ENCODE data around the gene CDK5RAP1.
A peak's percentile ranks its signal among the peaks of the same experiment; 100 is the strongest.

Gene CDK5RAP1

DNA sequence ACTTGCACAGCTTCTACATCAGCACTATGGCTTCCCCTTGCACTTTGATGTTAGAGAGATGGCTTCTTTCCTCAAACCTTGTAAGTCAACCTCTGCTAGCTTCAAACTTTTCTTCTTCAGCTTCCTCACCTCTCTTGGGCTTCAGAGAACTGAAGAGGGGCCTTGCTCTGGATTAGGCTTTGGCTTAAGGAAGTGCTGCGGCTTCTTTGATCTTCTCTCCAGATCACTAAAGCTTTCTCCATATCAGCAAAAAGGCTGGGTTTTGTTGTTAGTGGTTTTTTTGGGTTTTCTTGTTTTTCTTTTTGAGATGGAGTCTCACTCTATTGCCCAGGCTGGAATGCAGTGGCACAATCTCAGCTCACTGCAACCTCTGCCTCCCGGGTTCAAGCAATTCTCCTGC lies 24.0 kb downstream of the CDK5RAP1 start:
- no peak for DNase-seq

DNA sequence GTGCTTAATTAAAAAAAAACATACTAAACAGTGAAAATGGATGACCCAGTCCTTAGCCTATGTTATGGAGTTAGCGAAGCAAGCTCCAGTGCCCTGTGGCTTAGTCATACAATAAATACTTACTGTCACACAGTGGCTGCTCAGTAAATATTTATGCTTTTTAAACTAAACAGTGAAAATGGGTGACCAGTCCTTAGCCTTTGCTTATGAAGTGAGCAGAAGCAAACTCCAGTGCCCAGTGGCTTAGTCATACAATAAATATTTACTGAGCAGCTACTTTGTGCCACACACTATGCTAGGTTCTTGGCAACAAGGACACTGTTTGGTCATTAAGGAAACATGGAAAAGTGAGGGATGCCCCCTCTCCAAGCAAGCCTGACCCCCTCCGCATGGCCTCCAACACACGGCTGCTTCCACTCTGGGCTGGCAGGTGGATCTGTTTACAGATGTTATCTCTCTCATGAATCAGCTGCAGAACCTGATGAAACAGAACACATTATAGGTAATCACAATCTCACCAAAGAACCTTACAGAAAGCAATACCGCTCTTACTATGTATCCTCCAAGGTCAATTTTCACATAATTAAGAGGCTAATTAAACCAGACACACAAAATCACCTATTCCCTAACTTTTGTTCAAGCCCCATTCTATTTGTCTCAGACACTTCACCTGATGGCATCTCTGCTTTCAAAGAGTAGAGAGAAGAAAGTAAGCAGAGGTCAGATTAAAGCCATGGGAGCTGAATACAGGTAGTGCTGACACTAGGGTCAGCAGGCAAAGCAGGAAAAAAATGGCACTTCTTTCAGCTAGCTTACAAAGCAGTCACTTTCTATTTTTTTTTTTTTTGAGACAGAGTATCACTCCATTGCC lies 27.3 kb downstream of the CDK5RAP1 start:
- DNase-seq: peak; percentile 97

DNA sequence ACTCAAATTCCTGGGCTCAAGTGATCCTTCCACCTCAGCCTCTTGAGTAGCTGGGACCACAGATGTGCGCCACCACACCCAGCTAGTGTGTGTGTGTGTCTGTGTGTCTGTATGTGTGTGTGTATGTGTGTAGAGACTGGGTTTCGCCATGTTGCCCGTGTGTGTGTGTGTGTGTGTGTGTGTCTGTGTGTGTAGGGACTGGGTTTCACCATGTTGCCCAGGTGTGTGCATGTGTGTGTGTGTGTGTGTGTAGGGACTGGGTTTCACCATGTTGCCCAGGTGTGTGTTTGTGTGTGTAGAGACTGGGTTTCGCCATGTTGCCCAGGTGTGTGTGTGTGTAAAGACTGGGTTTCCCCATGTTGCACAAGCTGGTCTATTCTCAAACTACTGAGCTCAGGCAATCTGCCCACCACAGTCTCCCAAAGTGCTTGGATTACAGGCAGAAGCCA lies 28.3 kb downstream of the CDK5RAP1 start:
- DNase-seq: no peak

DNA sequence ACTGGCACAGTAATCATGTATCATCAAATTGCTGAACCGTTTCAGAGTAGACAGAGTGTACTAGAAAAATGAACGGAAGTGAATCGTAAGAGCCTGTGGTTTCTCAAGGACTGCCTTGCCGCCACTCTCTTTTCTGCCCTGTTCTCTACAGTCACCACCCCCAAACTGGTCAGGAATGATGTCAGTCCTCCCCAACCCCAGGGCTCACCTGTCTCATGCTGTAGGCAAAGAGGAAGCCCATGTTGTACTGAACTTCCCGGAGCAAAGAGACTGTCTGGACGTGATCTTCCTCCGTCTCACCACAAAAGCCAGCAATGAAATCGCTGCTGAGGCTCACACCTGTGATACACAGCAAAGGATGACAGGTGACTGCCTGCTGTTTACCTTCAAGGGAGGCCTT lies 31.0 kb downstream of the CDK5RAP1 start:
- DNase-seq: no peak

DNA sequence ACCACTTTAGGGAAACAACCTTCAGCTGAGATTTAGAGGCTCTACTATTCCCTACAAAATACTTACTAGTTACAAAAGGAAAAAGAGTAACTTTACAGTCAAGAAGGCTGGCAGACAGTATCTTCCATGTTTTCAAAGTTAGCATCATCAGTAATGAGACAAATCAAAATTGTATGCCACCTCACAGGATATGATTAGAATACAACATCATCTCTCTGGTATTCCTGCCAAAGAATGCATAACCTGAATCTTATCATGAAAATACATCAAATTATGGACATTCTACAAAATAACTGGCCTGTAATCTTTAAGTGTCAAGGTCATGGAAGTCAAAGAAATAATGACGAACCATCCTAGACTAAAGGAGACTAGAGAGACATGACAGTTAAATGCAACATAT lies 38.4 kb downstream of the CDK5RAP1 start:
- no peak for DNase-seq

DNA sequence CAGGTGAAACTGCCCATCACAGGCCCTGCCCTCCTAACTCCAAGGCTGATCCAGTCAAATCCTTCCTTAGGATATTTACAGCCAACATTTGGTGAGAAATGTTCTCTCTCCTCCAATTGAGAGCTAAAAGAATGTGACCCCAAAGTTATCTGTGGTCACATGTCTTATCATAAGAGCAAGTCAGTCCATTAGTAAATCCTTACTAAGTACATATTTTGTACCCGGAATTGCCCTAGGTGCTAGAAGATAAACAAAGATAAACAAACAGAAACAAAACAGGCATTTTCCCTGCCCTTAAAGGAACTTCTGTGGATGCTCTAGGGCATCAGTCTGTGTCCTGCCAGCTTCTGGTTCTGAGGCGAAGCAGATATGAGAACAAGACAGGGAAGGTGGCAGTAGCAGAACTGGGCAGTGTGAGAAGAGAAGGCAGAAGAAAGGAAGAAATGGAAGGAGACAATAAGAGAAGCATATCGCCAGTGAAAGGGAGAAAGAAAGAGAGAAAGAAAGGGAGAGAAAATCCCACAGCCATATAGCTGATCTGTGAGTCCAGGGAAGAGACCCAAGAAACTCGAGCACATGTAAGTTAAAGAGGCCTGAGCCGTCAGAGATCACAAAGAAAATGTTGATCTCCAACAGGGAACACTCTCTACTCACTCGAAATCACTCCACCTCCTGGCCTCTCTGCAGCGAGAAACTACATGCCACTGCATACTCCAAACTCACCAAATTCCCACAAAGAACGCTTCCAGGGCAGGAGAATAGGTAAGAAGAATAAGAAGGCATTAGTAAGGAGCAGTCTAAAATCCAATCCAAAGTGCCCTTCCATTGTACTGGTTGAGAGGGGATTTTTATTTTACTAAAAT lies 41.7 kb downstream of the CDK5RAP1 start:
- no peak for DNase-seq

DNA sequence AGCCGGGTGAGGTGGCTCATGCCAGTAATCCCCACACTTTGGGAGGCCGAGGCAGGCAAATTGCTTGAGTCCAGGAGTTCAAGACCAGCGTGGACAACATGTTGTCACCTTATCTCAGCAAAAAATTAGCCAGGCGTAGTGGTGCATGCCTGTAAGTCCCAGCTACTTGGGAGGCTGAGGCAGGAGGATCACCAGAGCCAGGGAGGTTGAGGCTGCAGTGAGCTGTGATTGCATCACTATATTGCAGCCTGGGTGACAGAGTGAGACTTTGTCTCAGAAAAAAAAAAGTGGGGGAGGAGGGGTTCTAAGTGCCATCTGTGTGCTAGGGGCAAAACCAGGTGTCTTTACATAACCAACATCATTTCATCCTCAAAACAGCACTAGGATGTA lies 48.3 kb downstream of the CDK5RAP1 start:
- DNase-seq: no peak

DNA sequence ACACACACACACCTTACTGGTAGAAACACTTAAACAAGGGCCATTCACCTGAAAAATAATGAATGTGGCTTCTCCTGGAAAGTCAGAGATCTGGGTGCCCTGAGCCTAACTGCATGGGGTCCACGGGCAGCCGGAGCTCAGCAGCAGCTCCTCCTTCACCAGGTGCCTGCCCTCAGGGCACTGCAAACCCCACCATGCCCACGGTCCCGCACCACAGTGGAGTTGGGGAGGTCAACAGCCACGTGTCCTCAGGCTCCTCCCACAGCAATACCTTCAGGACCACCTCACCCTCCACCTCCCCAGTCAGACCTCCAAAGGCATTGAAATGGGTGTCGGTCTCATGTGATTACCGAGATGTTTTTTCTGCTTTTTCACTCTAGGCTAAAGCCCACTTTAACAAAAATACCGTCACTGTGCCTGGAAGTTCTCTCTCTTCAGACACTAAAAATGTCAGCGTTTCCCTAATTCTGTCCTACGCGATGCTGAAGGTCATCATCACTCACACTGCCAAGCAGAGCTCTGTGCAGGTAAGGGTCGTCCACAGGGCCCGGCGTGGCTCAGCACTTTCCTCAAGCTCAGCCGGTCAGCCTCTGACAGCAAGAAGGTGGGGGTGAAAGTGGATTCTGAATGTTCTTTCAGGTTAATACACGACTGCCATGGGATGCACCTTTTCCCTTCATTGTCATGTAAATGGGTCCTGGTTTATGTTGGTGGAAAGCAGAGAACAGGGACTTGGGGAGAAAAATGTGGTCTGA lies 48.9 kb downstream of the CDK5RAP1 start:
- no peak for DNase-seq

DNA sequence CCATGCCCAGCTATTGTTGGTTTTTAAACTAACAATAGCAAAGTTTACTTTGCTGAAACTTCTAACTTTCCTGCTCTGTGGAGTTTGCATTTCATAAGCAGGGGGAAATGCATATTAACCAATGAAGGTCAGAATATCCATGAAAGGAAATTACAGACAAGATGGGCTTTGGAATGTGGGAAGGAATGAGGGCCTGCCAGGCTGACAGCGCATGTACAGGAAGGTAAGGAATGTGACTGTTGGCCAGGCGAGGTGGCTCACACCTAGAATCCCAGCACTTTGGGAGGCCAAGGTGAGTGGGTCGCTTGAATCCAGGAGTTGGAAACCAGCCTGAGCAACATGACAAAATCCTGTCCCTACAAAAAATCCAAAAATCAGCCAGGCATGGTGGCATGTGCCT lies 49.6 kb downstream of the CDK5RAP1 start:
- DNase-seq: no peak

DNA sequence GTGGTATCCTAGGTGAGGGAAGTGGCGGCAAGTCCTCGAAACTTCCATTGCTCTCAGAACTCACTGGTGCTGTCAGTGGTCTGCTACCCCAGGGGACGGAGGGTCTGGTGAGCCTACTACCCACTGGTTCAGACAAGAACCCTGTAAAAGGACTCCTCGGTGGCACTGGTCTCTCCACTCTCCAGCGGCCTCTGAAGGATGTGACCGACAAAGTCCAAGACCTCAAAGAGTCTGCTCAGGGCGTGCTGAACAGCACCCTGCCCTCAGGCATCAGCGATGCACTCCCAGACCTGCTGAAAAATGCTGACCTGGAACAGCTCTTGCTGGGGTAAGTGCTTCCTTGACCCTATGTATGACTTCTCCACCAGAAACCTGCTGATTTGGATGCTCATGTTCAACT lies 51.8 kb downstream of the CDK5RAP1 start:
- DNase-seq: no peak

DNA sequence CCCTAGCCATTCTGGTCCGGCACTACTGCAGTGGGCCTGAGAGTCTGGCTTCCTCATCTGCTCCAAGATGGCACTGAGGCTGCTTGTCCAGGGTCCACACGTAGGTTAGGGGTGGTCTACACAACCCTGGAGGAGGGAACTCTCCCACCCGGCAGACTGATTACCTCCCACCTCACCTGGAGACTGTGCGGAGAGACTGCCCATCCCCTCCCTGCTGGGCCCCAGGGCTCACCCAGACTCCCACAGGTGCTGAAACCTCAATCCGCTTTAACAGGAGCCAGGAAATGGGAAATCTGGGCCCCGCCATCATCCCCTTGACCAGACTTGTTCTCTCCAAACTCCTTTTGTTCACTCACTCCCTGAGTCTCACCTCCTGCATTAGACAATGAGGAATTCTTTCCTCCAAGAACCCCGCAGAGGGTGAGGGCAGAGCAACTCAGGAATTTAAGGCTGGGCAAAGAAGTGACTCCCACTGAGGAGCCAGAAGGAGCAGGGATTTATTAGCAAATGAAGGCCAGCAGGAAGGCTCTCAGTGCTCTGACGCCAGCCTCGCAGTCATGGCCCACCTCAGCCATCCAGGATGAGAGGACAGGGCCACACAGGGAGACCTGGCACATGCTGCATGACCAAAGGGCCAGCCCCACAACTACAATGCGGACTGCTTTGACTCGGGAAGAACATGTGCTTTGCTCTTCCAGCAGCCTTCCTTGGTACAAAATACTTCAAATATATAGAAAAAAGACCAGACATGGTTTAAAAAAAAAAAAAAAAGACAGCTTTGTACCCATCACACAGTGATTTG lies 53.0 kb downstream of the CDK5RAP1 start:
- no peak for DNase-seq

DNA sequence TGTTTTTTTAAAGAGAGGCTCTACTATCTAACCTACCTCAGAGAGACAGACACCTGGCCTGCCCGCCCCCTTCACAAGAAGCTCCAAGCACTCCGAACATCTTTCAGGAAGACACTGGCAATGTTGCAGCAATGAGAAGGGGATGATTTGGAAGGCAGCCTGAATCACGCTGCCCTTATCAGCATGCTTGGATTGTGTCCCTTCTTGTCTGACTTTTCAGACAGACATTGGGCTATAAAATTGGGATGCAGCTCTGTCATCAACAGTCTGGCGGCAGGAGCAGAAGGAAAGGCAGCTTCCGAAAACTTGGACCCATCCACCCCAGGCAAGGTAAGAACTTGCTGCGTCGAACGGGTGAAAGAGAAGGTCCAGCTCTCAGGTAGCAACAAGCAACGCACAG lies 56.0 kb downstream of the CDK5RAP1 start:
- DNase-seq: no peak

DNA sequence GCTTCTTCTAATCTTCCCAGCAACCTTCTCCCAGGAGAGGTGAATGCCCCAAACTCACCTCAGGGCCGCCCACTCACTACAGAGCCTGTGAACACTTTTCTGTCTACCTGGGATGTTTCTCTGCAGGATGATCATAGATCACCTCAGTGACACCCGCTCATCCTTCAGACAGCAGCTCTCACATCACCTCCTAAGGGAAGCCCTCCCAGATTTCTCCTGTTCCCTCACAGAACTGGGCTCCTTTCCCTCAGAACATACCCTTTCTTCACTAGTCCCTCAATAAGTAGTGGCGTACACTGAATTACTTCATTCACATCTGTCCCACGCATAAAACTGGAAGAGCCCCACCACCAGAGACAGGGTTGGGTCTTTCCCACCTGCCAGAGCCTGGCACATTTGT lies 57.8 kb downstream of the CDK5RAP1 start:
- no peak for DNase-seq

DNA sequence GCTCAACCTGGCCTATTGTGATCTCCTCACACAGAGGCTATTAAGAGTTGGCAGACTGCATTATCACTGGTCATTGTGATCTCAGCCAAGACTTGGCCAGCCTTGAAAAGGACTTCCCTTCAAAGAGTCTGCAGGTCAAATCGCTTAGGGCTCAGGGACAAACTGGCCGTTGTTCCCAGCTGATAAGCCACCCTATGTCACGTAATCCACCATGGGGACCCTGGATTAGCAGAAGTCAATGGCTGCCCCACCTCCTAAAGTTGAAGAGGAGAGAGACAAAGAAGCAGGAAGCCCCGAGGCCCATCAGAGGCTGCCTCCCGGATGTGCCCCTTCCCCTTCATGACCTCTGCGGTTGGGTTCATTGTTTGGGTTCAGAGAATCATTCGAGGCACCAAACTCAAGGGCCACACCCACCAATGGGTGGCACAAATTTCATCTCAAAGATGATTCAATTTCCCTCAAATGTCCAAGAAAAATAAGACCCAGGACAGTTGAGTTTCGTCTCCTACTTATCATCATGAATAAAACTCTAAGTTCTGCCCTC lies 61.7 kb downstream of the CDK5RAP1 start:
- no peak for DNase-seq

DNA sequence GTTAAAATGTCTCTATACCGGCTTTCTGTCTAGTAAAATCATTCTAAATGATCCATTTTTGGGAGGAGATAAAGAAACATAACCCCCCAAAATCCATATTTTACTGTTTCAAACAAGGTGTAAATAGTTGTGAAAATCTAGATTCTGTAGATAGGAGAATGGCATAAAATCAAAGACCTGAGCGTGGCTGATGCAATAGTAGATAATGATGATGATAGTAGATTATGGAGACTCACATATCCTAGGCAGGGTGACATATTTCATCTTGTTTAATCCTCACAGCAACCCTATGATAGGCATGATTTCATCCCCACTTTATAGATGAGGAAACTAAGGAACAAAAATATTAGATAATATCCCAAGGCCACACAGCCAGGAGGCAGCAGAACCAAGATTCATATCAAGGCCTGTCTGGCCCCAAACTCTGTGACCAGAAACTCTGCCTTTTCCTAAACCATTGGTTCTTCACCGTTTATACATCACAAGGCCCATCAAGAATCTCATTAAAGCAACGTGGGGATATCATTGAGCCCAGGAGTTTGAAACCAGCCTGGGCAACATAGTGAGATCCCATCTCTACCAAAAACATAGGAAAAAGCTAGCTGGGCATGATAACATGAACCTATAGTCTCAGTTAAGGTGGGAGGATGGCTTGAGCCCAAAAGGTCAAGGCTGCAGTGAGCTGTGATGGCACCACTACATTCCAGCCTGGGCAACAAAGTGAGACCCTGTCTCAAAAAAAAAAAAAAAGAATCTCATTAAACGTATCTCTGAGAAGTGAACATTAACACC lies 62.7 kb downstream of the CDK5RAP1 start:
- DNase-seq: no peak

DNA sequence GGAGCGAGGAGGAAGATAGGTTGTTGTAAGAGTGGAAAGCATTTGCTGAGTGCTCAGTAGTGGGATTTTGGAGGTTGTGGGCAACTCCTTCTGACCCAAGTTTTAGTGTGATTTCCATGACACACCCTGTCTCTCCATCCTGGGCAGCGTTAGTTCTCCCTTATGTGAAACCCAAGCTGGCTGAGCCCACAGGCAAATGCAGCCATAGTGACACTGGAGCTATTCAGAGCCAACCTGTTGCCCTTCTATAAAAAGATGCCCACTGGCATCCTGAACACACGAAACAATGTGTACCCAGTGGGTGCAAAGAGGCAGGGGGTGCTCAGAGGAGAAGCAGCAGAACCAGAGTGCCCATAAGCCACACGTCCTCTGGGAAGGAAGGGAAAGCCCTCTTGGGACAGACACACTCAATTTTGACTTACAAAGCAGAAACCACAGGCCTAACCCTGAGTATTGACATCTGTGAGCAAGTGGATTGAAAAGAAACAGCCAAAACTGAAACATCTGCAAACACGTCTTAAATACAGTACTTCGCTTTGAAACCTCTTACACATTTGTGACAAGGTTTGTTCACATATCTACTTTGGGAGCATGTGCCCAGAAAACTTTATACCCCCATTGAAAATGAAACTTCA lies 63.7 kb downstream of the CDK5RAP1 start:
- DNase-seq: no peak

DNA sequence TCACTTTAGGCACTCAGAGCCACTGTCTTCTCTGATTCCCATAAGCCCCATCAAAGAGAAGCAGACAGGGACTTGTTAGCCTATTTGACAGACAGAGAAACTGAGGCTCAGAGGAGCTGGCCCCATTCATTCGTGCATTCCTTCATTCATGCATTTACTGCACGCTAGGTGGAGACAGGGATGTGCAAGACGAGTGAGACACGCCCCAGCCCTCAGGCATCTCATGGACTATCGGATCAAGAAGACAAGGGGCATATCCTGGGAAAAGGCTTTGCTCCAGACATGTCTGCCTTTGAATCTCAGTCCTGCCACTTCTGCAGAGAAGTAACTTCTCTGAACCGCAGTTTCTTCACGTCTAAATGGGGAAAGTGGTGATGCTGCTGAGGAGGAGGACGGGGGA lies 64.2 kb downstream of the CDK5RAP1 start:
- no peak for DNase-seq

DNA sequence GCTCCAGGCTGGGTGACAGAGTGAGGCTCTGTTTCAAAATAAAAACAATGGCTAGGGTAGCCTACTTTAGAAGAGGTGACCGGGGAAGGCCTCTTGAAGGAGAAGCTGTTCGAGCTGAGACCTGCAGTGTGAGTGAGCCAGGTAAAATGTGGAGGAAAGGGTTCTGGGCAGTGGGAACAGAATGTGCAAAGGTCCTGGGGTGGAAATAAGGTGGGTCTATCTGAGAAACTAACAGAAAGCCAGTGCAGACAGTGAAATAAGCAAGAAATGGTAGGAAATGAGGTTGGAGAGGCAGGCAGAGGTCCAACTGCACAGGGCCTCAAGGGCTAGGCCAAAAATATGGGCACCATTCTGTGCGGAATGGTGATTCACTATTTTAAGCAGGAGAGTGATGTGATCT lies 64.9 kb downstream of the CDK5RAP1 start:
- DNase-seq: no peak

DNA sequence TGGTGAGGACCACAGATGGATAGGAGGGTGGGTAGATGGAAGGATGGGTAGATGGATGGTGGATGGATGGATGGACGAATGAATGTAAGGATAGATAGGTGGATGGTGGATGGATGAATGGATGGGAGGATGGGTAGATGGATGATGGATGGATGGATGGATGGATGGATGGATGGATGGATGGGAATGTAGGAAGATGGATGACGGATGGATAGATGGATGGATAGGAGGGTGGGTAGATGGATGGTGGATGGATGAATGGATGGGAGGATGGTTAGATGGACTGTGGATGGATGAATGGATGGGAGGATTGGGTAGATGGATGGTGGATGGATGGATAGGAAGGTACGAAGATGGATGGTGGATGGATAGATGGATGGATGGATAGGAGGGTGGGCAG lies 67.2 kb downstream of the CDK5RAP1 start:
- DNase-seq: no peak

DNA sequence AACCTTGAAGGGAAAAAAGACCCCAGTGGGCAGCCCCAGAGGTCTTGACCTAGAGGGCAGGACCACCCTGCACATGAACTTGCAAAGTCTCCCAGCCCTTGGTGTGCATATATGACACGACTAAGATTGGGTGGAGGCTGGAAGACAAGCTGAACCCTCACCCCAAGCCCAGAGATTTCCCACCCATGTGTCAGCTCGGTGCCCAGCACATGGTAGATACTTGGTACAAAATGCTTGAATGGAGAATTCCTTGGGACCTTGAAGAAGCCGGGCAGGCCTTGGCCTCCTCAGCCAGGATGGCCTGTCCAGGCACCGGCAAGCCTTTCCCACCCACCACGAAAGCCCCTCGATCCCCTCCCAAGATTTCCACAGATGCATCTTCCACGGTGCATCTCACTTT lies 67.7 kb downstream of the CDK5RAP1 start:
- no peak for DNase-seq
